ENCODE results near the gene BRAT1. TPM values are rescaled to one million over a fixed set of nuclear protein-coding genes. Genes with fewer than 3 reads are reported as not detected.

The BRAT1 gene
- total RNA-seq, 1 donor from 2014 or later: 66.0 TPM

- no peak for DNase-seq (ENCODE audit: extremely low spot score in 2 of 2)
- no peak for TF ChIP-seq CTCF (IDR thresholded peaks at IDR 0.05)
- TF ChIP-seq POLR2AphosphoS5 (IDR thresholded peaks at IDR 0.05; ENCODE audit: insufficient read depth in 1 of 2, low read depth in 1 of 2): no peak
- no peak for TF ChIP-seq POLR2A (IDR thresholded peaks at IDR 0.05)
- Histone ChIP-seq H3K27ac (no peak overlapping the region), H3K27me3 (no peaks in the 10 kb centered on the region), H3K9me3 (no peaks in the 10 kb centered on the region), H3K36me3 (no peaks in the 10 kb centered on the region), H3K4me1 (peaks cover 40% of the 10 kb centered on the region), H3K4me3 (no peak overlapping the region)
- intact Hi-C loops (cut with DNase I): no loop called here
Observed at GRCh38 chr7:2494191-2495130, 60.9 kb downstream of the BRAT1 start.

- Histone ChIP-seq H3K4me3 (no peak overlapping the region), H3K36me3 (no peaks in the 10 kb centered on the region), H3K27ac (no peak overlapping the region), H3K4me1 (peaks cover 49% of the 10 kb centered on the region), H3K27me3 (no peaks in the 10 kb centered on the region), H3K9me3 (no peaks in the 10 kb centered on the region)
- intact Hi-C loops (cut with DNase I): no loop called here
- no peak for DNase-seq (ENCODE audit: extremely low spot score in 2 of 2)
- TF ChIP-seq POLR2A (IDR thresholded peaks at IDR 0.05) (no peak), CTCF (IDR thresholded peaks at IDR 0.05) (no peak), POLR2AphosphoS5 (IDR thresholded peaks at IDR 0.05; ENCODE audit: insufficient read depth in 1 of 2, low read depth in 1 of 2) (no peak)
Observed at GRCh38 chr7:2493205-2494164, 61.8 kb downstream of the BRAT1 start.

GRCh38 chr7:2492038-2492437 lies 63.3 kb downstream of the BRAT1 start:
- Histone ChIP-seq H3K36me3 (no peaks in the 10 kb centered on the region), H3K27me3 (no peaks in the 10 kb centered on the region), H3K4me1 (peaks cover 54% of the 10 kb centered on the region), H3K4me3 (no peak overlapping the region), H3K27ac (no peak overlapping the region), H3K9me3 (no peaks in the 10 kb centered on the region)
- DNase-seq (ENCODE audit: extremely low spot score in 2 of 2): no peak
- TF ChIP-seq CTCF (IDR thresholded peaks at IDR 0.05) (no peak), POLR2A (IDR thresholded peaks at IDR 0.05) (no peak), POLR2AphosphoS5 (IDR thresholded peaks at IDR 0.05; ENCODE audit: insufficient read depth in 1 of 2, low read depth in 1 of 2) (no peak)
- intact Hi-C loops (cut with DNase I): no loop called here

- Histone ChIP-seq H3K4me1 (peaks cover 57% of the 10 kb centered on the region), H3K9me3 (no peaks in the 10 kb centered on the region), H3K4me3 (no peak overlapping the region), H3K27me3 (no peaks in the 10 kb centered on the region), H3K27ac (peak overlapping the region; percentile 79), H3K36me3 (no peaks in the 10 kb centered on the region)
- TF ChIP-seq POLR2A (IDR thresholded peaks at IDR 0.05) (no peak), POLR2AphosphoS5 (IDR thresholded peaks at IDR 0.05; ENCODE audit: insufficient read depth in 1 of 2, low read depth in 1 of 2) (no peak), CTCF (IDR thresholded peaks at IDR 0.05) (no peak)
- intact Hi-C loops (cut with DNase I): no loop called here
- no peak for DNase-seq (ENCODE audit: extremely low spot score in 2 of 2)
Observed at GRCh38 chr7:2490181-2490651, 65.1 kb downstream of the BRAT1 start.

All from vagina (tissue), 2 donors.